Transverse colon (tissue), 4 donors: ENCODE measurements around the gene TEKT5.

Experiments
- EP300 ChIP-seq: sonication (generic); formaldehyde crosslinking; IDR thresholded peaks from one replicate; pipeline ENCODE4 v1.6.1; 2017; ENCODE audit warnings: antibody characterized with exemption, low read depth
- POLR2A ChIP-seq: fragments of 450-650 bp; IDR thresholded peaks from one replicate; pipeline ENCODE4 v1.6.1; 2016; ENCODE audit warnings: antibody characterized with exemption, mild to moderate bottlenecking, moderate library complexity
- POLR2AphosphoS5 ChIP-seq, 3 donors: sonication (generic); formaldehyde crosslinking; IDR thresholded peaks; one replicate each; pipeline ENCODE4 v1.6.1; 2016; ENCODE audit warnings: antibody characterized with exemption in 3 of 3
- TF ChIP-seq, protein P1 (sequence below), 5 experiments: fragments of 200-600 bp in 3 of 5; fragments of 450-650 bp in 2 of 5; sonication (generic) in 3 of 5; IDR thresholded peaks; 1 replicate in 2 of 5; 2 replicates in 3 of 5; pipeline ENCODE4 v1.5.1; 2016 to 2017; ENCODE audit warnings: antibody characterized with exemption in 5 of 5, inconsistent platforms in 3 of 5, mild to moderate bottlenecking in 2 of 5, moderate library complexity in 1 of 5

GRCh38 chr16:10684511-10685151 lies 10.1 kb downstream of the TEKT5 start:
- no peak for TF ChIP-seq EP300
- no peak for TF ChIP-seq POLR2A
- TF ChIP-seq, protein P1, sequence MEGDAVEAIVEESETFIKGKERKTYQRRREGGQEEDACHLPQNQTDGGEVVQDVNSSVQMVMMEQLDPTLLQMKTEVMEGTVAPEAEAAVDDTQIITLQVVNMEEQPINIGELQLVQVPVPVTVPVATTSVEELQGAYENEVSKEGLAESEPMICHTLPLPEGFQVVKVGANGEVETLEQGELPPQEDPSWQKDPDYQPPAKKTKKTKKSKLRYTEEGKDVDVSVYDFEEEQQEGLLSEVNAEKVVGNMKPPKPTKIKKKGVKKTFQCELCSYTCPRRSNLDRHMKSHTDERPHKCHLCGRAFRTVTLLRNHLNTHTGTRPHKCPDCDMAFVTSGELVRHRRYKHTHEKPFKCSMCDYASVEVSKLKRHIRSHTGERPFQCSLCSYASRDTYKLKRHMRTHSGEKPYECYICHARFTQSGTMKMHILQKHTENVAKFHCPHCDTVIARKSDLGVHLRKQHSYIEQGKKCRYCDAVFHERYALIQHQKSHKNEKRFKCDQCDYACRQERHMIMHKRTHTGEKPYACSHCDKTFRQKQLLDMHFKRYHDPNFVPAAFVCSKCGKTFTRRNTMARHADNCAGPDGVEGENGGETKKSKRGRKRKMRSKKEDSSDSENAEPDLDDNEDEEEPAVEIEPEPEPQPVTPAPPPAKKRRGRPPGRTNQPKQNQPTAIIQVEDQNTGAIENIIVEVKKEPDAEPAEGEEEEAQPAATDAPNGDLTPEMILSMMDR (IDR thresholded peaks at IDR 0.05): no peak
- no peak for TF ChIP-seq POLR2AphosphoS5 (IDR thresholded peaks at IDR 0.05)
